ENCODE measurements around the gene TNFRSF19. TPM values are rescaled to one million over a fixed set of nuclear protein-coding genes. Genes with fewer than 3 reads are reported as not detected.
"Not testable (repeated sequence)": the region's sequence is repeated elsewhere in the genome, so short reads cannot be mapped to it uniquely, and the experiment has no call there.

Gene TNFRSF19
- polyA plus RNA-seq, 3 donors from 2014 or later = 0.19 to 0.27 TPM; not detected in 1

GRCh38 chr13:23670793-23671192 is 100.6 kb downstream of the TNFRSF19 start:
- no peaks in the 10 kb centered on the region for H3K9me3 Mint-ChIP-seq
- no peak overlapping the region for H3K27ac Mint-ChIP-seq
- H3K27me3 Mint-ChIP-seq (ENCODE audit: low read depth in 3 of 3) = peaks cover 0 to 6% (median 2%) of the 10 kb centered on the region in 3 donors
- no peaks in the 10 kb centered on the region for H3K36me3 Mint-ChIP-seq
- no peak overlapping the region for H3K4me3 Mint-ChIP-seq
- no peak for DNase-seq
- no peaks in the 10 kb centered on the region for H3K4me1 Mint-ChIP-seq

DNA sequence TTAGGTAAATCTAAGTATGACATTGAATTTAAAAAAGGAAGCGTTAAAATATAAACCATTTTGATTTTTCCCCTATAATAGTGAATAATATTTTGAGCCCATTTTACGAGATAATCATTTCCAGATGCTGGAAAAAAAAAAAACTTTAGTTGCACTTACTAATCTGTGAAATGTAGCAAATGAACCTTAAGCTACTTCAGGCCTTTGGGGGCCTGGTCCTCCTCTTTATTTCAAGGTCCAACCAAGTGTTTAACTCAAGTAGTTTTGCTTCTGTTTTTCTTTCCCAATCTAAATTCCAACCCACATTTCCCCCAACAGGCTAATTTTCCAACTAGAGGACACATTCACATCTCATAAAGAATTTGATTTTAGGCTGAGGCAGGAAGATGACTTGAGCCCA is 101.2 kb downstream of the TNFRSF19 start:
- H3K27me3 Mint-ChIP-seq (ENCODE audit: low read depth in 3 of 3) = peaks cover 0 to 6% (median 2%) of the 10 kb centered on the region in 3 donors
- H3K4me3 Mint-ChIP-seq = no peak overlapping the region
- no peaks in the 10 kb centered on the region for H3K9me3 Mint-ChIP-seq
- H3K27ac Mint-ChIP-seq = no peak overlapping the region
- no peak for DNase-seq
- H3K4me1 Mint-ChIP-seq = no peaks in the 10 kb centered on the region
- no peaks in the 10 kb centered on the region for H3K36me3 Mint-ChIP-seq

DNA sequence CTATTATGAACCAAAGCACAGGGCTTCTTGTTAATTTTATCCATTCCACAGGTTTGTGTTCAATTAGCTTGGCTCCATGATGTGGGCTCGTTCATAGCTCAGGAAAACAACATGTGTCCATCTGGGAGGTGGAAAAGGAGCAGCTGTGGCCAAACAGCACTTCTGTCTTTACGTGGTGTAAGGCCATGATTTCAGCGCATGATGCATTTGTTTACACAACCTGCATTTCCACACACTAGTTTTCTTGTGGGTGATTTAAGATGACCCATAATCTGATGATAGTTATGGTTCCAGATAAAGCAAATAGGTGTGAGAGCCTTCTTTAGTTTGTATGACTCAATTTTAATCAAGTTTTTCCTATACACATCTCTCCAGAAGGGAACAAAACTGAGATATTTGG is 101.7 kb downstream of the TNFRSF19 start:
- Mint-ChIP-seq H3K9me3 (no peaks in the 10 kb centered on the region), H3K27me3 (ENCODE audit: low read depth in 3 of 3) (peaks cover under 1 to 7% (median 2%) of the 10 kb centered on the region in 3 donors), H3K4me1 (no peaks in the 10 kb centered on the region), H3K4me3 (no peak overlapping the region), H3K27ac (no peak overlapping the region), H3K36me3 (no peaks in the 10 kb centered on the region)
- no peak for DNase-seq

GRCh38 chr13:23672616-23673015 is 102.4 kb downstream of the TNFRSF19 start:
- Mint-ChIP-seq H3K27me3 (ENCODE audit: low read depth in 3 of 3) (peaks cover 2 to 9% (median 2%) of the 10 kb centered on the region in 3 donors), H3K36me3 (no peaks in the 10 kb centered on the region), H3K4me1 (no peaks in the 10 kb centered on the region), H3K4me3 (no peak overlapping the region), H3K27ac (no peak overlapping the region), H3K9me3 (no peaks in the 10 kb centered on the region)
- no peak for DNase-seq

- Mint-ChIP-seq H3K9me3 (no peaks in the 10 kb centered on the region), H3K27ac (no peak overlapping the region), H3K36me3 (no peaks in the 10 kb centered on the region), H3K4me3 (no peak overlapping the region), H3K27me3 (ENCODE audit: low read depth in 3 of 3) (peaks cover 0 to 9% (median 2%) of the 10 kb centered on the region in 3 donors), H3K4me1 (no peaks in the 10 kb centered on the region)
- no peak for DNase-seq
Observed at GRCh38 chr13:23673354-23673753, 103.1 kb downstream of the TNFRSF19 start.

- Mint-ChIP-seq H3K27ac (no peak overlapping the region), H3K9me3 (no peaks in the 10 kb centered on the region), H3K4me1 (no peaks in the 10 kb centered on the region), H3K27me3 (ENCODE audit: low read depth in 3 of 3) (peaks cover 0 to 9% (median 2%) of the 10 kb centered on the region in 3 donors), H3K4me3 (no peak overlapping the region), H3K36me3 (no peaks in the 10 kb centered on the region)
- DNase-seq = no peak
Observed at GRCh38 chr13:23673867-23674605, 103.8 kb downstream of the TNFRSF19 start.

GRCh38 chr13:23674795-23675640 is 104.8 kb downstream of the TNFRSF19 start:
- no peaks in the 10 kb centered on the region for H3K4me1 Mint-ChIP-seq
- peaks cover 0 to 9% (median 2%) of the 10 kb centered on the region in 3 donors for H3K27me3 Mint-ChIP-seq (ENCODE audit: low read depth in 3 of 3)
- no peaks in the 10 kb centered on the region for H3K9me3 Mint-ChIP-seq
- H3K27ac Mint-ChIP-seq = no peak overlapping the region
- DNase-seq = no peak
- H3K36me3 Mint-ChIP-seq = no peaks in the 10 kb centered on the region
- no peak overlapping the region for H3K4me3 Mint-ChIP-seq

GRCh38 chr13:23677679-23678288 is 107.6 kb downstream of the TNFRSF19 start:
- not testable (repeated sequence) for DNase-seq, H3K9me3 Mint-ChIP-seq

GRCh38 chr13:23678795-23679194 is 108.6 kb downstream of the TNFRSF19 start:
- DNase-seq = no peak
- Mint-ChIP-seq H3K27ac (no peak overlapping the region), H3K36me3 (peaks cover 0 to 2% (median 0%) of the 10 kb centered on the region in 3 donors), H3K9me3 (peaks cover 0 to 5% (median under 1%) of the 10 kb centered on the region in 6 donors), H3K4me1 (no peaks in the 10 kb centered on the region), H3K27me3 (ENCODE audit: low read depth in 3 of 3) (peaks cover 0 to 14% (median 6%) of the 10 kb centered on the region in 3 donors), H3K4me3 (no peak overlapping the region)

More at GRCh38 chr13:23677679-23678288, 107.6 kb downstream of the TNFRSF19 start:
- not testable (repeated sequence) for H3K36me3 Mint-ChIP-seq, H3K4me1 Mint-ChIP-seq, H3K4me3 Mint-ChIP-seq, H3K27ac Mint-ChIP-seq
- peaks cover 0 to 14% (median 4%) of the 10 kb centered on the region in 3 donors for H3K27me3 Mint-ChIP-seq (ENCODE audit: low read depth in 3 of 3)

DNA sequence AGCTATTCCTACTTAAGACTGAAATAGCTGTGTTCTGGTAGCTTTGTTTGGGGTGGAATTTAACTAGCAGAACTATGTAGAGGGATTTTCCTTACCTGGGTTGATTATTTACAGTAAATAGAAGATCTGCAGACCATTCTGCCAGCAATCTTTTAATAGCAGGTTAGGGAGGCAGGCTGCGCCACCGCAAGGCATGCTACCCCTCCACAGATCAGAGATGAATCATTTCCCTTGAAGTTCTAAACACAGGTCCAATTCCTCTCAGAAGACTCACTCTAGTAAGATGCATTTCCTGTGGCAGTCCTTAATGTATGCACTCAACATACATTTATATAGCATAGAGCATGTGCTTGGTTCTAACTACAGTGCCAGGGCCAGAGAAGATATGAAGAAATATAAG is 109.0 kb downstream of the TNFRSF19 start:
- H3K27ac Mint-ChIP-seq = no peak overlapping the region
- no peak for DNase-seq

GRCh38 chr13:23680845-23681669 is 110.8 kb downstream of the TNFRSF19 start:
- Mint-ChIP-seq H3K4me1 (no peaks in the 10 kb centered on the region), H3K4me3 (no peak overlapping the region), H3K9me3 (peaks cover 0 to 14% (median 7%) of the 10 kb centered on the region in 6 donors), H3K27me3 (ENCODE audit: low read depth in 3 of 3) (peaks cover 6 to 11% (median 8%) of the 10 kb centered on the region in 3 donors), H3K27ac (no peak overlapping the region), H3K36me3 (peaks cover 0 to 3% (median 3%) of the 10 kb centered on the region in 3 donors)
- DNase-seq = no peak

More for the DNA sequence above, 109.0 kb downstream of the TNFRSF19 start:
- Mint-ChIP-seq H3K36me3 (peaks cover 0 to 3% (median under 1%) of the 10 kb centered on the region in 3 donors), H3K27me3 (ENCODE audit: low read depth in 3 of 3) (peaks cover under 1 to 11% (median 8%) of the 10 kb centered on the region in 3 donors), H3K4me1 (no peaks in the 10 kb centered on the region), H3K9me3 (peaks cover 0 to 9% (median 3%) of the 10 kb centered on the region in 6 donors), H3K4me3 (no peak overlapping the region)

DNA sequence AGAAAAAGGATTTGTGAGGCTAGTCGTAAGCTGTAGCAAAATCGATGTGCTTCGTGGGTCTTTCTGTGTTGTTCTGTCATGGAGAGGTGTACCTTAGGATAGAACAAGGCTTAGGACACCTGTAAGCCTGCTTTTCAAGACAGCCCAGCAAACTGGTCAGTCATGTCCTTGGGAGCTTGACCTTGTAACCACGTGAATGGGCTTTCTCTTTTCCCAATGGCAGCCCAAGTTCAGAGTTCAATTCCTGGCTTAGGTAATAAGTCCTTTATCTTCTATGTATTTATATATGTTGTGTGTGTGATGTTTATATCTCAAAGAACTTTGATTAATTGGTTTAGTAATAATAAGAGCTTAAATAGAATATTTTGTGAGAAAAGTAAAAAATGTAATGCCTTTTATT is 112.9 kb downstream of the TNFRSF19 start:
- Mint-ChIP-seq H3K36me3 (peaks cover 0 to 3% (median 3%) of the 10 kb centered on the region in 3 donors), H3K9me3 (peaks cover 0 to 14% (median 7%) of the 10 kb centered on the region in 6 donors), H3K4me3 (no peak overlapping the region), H3K27me3 (ENCODE audit: low read depth in 3 of 3) (peaks cover 5 to 9% (median 6%) of the 10 kb centered on the region in 3 donors), H3K27ac (no peak overlapping the region), H3K4me1 (no peaks in the 10 kb centered on the region)
- DNase-seq = no peak

DNA sequence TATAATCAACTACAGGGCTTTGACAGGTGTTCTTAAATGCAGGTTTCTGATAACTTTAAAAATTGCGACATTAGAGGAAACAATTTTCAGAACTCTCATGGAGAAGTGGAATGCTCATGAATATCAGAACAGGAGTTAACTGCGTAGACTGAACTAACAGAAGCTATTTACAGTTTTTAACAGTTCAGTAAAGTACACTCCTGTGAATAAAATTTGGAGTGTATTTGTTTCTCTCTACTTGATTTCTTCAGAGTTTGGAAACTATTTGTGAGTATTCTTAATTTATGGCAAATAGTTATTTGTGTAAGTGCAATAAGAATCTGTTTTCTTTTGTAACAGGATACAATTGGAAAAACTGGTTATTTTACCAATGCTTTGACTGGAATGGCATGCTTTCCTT is 114.4 kb downstream of the TNFRSF19 start:
- no peak overlapping the region for H3K27ac Mint-ChIP-seq
- no peak overlapping the region for H3K4me3 Mint-ChIP-seq
- DNase-seq = no peak
- H3K36me3 Mint-ChIP-seq = peaks cover 0 to 3% (median 3%) of the 10 kb centered on the region in 3 donors
- peaks cover 5 to 9% (median 6%) of the 10 kb centered on the region in 3 donors for H3K27me3 Mint-ChIP-seq (ENCODE audit: low read depth in 3 of 3)
- H3K9me3 Mint-ChIP-seq = peaks cover 0 to 14% (median 7%) of the 10 kb centered on the region in 6 donors
- no peaks in the 10 kb centered on the region for H3K4me1 Mint-ChIP-seq
